HCT116 (cell line): ENCODE measurements around the gene SEMA6A.

ENCODE experiments used
- CEBPB ChIP-seq: IDR thresholded peaks from 2 replicates; pipeline ENCODE4 v1.6.1; 2012; ENCODE audit warnings: low read depth
- CTCF ChIP-seq, 3 experiments: fragments of 200-600 bp in 1 of 3; sonication (generic) in 1 of 3; IDR thresholded peaks in 2 of 3; conservative IDR thresholded peaks in 1 of 3; 2 replicates each; pipeline ENCODE4 v1.5.1; 2012 to 2017; ENCODE audit warnings: low read depth in 2 of 3, low read length in 2 of 3, antibody characterized with exemption in 1 of 3, borderline replicate concordance in 1 of 3, control low read depth in 1 of 3, mild to moderate bottlenecking in 1 of 3, mixed read lengths in 1 of 3, mixed run types in 1 of 3, moderate library complexity in 1 of 3; ENCODE audit not compliant: insufficient read depth in 1 of 3
- POLR2A ChIP-seq: IDR thresholded peaks from 2 replicates; pipeline ENCODE4 v1.7.0; 2011; ENCODE audit warnings: borderline replicate concordance; ENCODE audit not compliant: insufficient read depth, insufficient read length; ENCODE audit errors: extremely low read depth
- POLR2AphosphoS5 ChIP-seq: IDR thresholded peaks from 2 replicates; pipeline ENCODE4 v1.6.1; 2011; ENCODE audit warnings: mild to moderate bottlenecking, low read depth, low read length, moderate library complexity
- SP1 ChIP-seq: IDR thresholded peaks from 2 replicates; pipeline ENCODE4 v1.6.1; 2012; ENCODE audit warnings: low read depth
- ZBTB33 ChIP-seq: IDR thresholded peaks from 2 replicates; pipeline ENCODE4 v1.6.1; 2011; ENCODE audit warnings: mild to moderate bottlenecking, low read length, moderate library complexity; ENCODE audit not compliant: insufficient replicate concordance; ENCODE audit errors: extremely low read depth
- ZNF274 ChIP-seq: fragments of 200-500 bp; sonication (Bioruptor generic); IDR thresholded peaks from 2 replicates; pipeline ENCODE4 v1.6.1; 2014; ENCODE audit warnings: mild to moderate bottlenecking, low read depth, low read length, inconsistent platforms

GRCh38 chr5:116575326-116576052 is 866 bp upstream of the SEMA6A start:
- no peak for TF ChIP-seq ZNF274
- TF ChIP-seq CTCF (IDR thresholded peaks at IDR 0.05 in 2 of 3, conservative IDR thresholded peaks at IDR 0.05 in 1 of 3; ENCODE audit: borderline replicate concordance in 1 of 3, insufficient read depth in 1 of 3, low read depth in 2 of 3, low read length in 2 of 3), result no peak
- TF ChIP-seq POLR2AphosphoS5, result no peak
- TF ChIP-seq ZBTB33, result no peak
- no peak for TF ChIP-seq SP1
- no peak for TF ChIP-seq POLR2A
- no peak for TF ChIP-seq CEBPB
